Neutrophil (primary cell): ENCODE results near the gene PEAK3.

ENCODE experiments used
- H3K27ac ChIP-seq: fragments of 200-600 bp; sonication (generic); 2 replicates; pipeline ENCODE4 v1.5.1; 2016; ENCODE audit warnings: mild to moderate bottlenecking, moderate library complexity
- H3K27me3 ChIP-seq: fragments of 200-600 bp; sonication (generic); 2 replicates; pipeline ENCODE4 v1.6.0; 2016; ENCODE audit warnings: mild to moderate bottlenecking
- H3K36me3 ChIP-seq: fragments of 200-600 bp; sonication (generic); 2 replicates; pipeline ENCODE4 v1.5.1; 2017
- H3K4me1 ChIP-seq, 2 experiments: fragments of 200-600 bp in 1 of 2; sonication (generic) in 1 of 2; 1 replicate in 1 of 2; 2 replicates in 1 of 2; pipeline versions ENCODE4 v1.5.1 to v1.6.1; 2013 to 2016; ENCODE audit warnings: low read depth in 1 of 2, low read length in 1 of 2, mild to moderate bottlenecking in 1 of 2, moderate library complexity in 1 of 2; ENCODE audit not compliant: control insufficient read depth in 1 of 2, insufficient read depth in 1 of 2
- H3K4me3 ChIP-seq, 2 experiments: fragments of 200-600 bp in 1 of 2; sonication (generic) in 1 of 2; 1 replicate in 1 of 2; 2 replicates in 1 of 2; pipeline ENCODE4 v1.5.1; 2013 to 2016; ENCODE audit warnings: low read depth in 1 of 2, low read length in 1 of 2, mild to moderate bottlenecking in 1 of 2, moderate library complexity in 1 of 2
- H3K9me3 ChIP-seq: fragments of 200-600 bp; sonication (generic); 2 replicates; pipeline ENCODE4 v1.5.1; 2016
- TF ChIP-seq, protein P1 (sequence below): fragments of 200-600 bp; sonication (generic); IDR thresholded peaks from 2 replicates; pipeline ENCODE4 v1.5.1; 2016; ENCODE audit warnings: antibody characterized with exemption

PEAK3 gene

DNA sequence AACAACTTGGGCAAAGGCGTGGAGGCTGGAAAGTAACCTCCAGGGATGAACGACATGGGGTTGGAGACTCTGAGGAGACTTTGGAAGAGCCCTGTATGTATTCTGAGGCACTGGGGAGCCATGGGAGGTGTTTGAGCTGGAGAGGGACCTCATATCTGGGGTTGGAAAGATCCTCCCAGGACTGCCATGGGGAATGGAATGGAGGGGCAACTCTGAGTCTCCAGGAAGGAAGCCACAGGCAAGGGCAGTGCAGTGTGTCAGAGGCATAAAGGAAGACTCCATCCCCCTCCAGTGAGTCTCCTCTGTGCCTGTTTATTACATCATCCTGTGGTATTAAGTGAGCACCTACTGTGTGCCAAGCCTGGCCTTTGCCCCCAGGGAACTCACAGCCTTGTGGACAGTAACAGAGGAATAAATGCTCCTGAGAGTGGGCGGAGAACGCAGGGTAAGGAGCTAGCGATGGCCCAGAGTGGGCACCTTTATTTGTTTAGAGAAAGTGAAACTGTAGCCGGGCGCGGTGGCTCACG, 7.7 kb downstream of the PEAK3 start:
- H3K9me3 ChIP-seq = no peaks in the 10 kb centered on the region
- peak overlapping the region; percentile 94 to 99 for H3K4me3 ChIP-seq
- H3K27me3 ChIP-seq = no peaks in the 10 kb centered on the region
- H3K4me1 ChIP-seq = peaks cover 67 to 72% of the 10 kb centered on the region in 2 experiments
- peaks cover 81% of the 10 kb centered on the region for H3K36me3 ChIP-seq
- TF ChIP-seq, protein P1, sequence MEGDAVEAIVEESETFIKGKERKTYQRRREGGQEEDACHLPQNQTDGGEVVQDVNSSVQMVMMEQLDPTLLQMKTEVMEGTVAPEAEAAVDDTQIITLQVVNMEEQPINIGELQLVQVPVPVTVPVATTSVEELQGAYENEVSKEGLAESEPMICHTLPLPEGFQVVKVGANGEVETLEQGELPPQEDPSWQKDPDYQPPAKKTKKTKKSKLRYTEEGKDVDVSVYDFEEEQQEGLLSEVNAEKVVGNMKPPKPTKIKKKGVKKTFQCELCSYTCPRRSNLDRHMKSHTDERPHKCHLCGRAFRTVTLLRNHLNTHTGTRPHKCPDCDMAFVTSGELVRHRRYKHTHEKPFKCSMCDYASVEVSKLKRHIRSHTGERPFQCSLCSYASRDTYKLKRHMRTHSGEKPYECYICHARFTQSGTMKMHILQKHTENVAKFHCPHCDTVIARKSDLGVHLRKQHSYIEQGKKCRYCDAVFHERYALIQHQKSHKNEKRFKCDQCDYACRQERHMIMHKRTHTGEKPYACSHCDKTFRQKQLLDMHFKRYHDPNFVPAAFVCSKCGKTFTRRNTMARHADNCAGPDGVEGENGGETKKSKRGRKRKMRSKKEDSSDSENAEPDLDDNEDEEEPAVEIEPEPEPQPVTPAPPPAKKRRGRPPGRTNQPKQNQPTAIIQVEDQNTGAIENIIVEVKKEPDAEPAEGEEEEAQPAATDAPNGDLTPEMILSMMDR = no peak
- peak overlapping the region; percentile 99 for H3K27ac ChIP-seq

DNA sequence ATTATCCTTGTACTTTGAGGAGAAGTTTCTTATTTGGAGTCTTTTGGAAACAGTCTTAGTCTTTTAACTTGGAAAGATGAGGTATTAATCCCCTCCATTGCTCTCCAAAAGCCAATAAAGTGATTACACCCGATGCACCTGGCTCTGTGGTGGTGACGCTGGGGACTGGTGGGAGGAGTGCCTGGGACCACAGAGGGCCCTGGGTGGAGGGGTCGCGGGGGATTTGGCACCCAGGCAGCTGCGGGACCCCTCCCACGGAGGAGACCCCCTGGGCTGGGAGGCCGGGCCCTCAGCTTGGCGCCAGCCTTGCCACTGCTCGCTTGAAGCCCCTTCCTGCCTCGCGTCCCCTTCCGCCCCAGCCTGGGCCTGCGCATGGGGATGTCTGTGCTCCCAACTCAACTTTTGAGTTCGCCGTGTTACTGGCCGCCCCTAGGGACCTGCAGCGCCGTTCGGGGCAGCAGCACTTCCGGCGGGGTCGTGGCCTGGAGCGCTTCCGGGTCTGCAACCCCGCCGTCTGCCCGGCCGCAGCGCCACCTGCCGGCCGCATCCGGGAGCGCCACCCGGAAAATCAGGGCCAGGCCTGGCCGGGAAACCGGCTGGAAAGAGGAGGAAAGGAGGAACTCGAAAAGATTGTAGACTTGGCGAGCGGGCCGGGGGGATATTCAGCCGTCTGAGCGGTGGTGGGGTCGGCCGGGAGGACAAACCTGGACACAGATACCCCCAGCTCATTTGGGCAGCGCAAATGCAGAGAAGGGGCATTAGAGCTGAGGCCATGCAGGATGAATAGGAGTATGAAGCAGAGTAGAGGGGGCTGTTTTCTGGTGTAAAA, 8.4 kb downstream of the PEAK3 start:
- Histone ChIP-seq H3K4me3 (peak overlapping the region; percentile 94 to 99), H3K36me3 (peaks cover 74% of the 10 kb centered on the region), H3K27me3 (no peaks in the 10 kb centered on the region), H3K9me3 (no peaks in the 10 kb centered on the region), H3K4me1 (peaks cover 64 to 71% of the 10 kb centered on the region in 2 experiments), H3K27ac (peak overlapping the region; percentile 99)
- TF ChIP-seq, protein P1 = peak; percentile 98

DNA sequence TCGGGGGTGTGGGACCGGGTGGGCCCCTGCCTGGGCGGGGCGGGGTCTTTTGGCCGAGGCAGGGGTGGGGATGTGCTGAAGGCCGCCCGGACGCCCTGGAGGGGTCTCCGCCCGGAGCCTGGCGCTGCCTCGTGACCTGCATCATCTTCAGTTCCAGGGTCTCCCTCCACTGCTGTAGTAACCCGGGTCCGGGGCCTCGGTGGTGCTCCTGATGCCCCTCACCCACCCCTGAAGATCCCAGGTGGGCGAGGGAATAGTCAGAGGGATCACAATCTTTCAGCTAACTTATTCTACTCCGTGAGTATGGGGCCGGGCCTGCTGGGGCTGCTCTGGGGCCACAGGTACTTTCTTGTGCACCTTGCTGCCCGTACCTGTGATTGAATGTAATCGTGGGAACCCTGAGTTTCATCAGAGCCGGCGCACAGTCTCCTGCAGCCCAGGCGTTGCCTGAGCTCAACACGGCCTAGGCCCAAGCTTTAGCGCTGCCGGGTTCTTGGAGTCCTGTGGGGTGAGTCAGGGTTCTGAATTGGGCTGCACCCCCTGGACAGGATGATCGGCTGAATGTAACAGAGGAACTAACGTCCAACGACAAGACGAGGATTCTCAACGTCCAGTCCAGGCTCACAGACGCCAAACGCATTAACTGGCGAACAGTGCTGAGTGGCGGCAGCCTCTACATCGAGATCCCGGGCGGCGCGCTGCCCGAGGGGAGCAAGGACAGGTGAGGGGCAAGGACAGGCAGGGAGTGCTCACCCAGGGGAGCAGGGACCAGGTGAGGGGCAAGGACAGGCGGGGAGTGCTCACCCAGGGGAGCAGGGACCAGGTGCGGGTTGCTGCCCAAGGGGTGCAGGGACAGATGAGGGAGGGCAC, 10.5 kb downstream of the PEAK3 start:
- peaks cover 53% of the 10 kb centered on the region for H3K36me3 ChIP-seq
- H3K27ac ChIP-seq = peak overlapping the region; percentile 99
- no peaks in the 10 kb centered on the region for H3K9me3 ChIP-seq
- H3K27me3 ChIP-seq = no peaks in the 10 kb centered on the region
- H3K4me1 ChIP-seq = peaks cover 74 to 76% of the 10 kb centered on the region in 2 experiments
- peak overlapping the region; percentile 94 to 99 for H3K4me3 ChIP-seq
- TF ChIP-seq, protein P1 = no peak

DNA sequence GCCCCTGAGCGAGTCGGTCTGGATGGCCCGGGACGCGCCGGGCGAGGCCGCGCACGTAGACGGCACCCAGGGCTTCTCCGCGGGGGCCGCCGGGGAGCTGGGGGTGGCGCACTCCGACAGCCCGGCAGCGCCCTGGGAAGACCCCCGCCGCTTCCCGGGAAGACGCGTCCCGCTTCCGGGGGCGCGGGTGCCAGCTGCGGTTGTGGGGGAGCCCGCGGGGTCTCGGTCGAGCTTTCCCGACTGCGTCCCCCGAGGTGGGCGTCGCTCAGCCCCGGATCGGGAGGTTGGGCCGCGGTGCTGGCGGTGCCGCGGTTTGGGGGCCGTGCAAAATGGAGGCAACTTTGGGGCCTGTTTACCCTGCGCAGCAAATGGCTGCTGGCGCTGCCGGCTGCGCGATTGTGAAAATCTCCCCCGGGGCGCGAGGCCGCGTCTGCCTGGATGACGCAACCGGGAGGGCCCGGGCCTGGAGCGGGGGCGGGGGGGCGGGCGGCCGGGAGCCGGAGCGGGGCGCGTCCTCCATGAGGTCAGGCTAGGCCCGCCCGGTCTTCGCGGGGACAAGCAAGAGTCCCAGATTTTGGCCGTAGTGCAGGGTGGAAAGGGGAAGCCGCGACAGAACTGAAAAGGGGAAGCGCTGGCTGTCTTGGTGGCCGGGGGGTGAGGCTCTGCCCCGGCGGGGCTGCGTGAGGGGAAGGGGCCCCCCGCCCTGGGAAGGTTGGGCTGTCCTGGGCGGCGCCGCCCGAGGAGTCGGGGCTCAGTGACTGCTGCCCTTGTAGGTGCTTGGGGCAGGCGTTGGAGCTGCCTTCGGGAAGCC, 11.3 kb downstream of the PEAK3 start:
- TF ChIP-seq, protein P1 = peak; percentile 24
- Histone ChIP-seq H3K9me3 (no peaks in the 10 kb centered on the region), H3K4me3 (peak overlapping the region; percentile 94 to 99), H3K27me3 (no peaks in the 10 kb centered on the region), H3K36me3 (peaks cover 45% of the 10 kb centered on the region), H3K27ac (peak overlapping the region; percentile 99), H3K4me1 (peaks cover 78% of the 10 kb centered on the region in 2 experiments)

DNA sequence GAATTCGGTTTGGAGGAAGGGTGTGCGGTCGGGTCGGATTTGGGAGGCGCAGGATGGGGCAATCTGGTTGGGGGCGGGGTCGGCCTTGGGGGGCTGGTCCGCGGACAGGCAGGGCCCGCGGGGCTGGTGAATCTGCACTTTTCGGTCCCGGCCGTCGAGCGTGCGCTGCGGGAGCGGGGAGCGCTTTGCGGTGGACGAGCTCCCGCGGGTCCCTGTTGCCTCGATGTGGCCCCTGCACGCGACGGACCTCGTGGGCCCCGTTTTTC, 11.9 kb downstream of the PEAK3 start:
- no peaks in the 10 kb centered on the region for H3K9me3 ChIP-seq
- H3K4me1 ChIP-seq = peaks cover 78 to 79% of the 10 kb centered on the region in 2 experiments
- peak overlapping the region; percentile 99 for H3K27ac ChIP-seq
- peak overlapping the region; percentile 94 to 99 for H3K4me3 ChIP-seq
- TF ChIP-seq, protein P1 = no peak
- no peaks in the 10 kb centered on the region for H3K27me3 ChIP-seq
- H3K36me3 ChIP-seq = peaks cover 40% of the 10 kb centered on the region
